Mucosa of descending colon (tissue), 3 donors: ENCODE measurements around the gene RFXANK. TPM values are rescaled to one million over a fixed set of nuclear protein-coding genes. Genes with fewer than 3 reads are reported as not detected.
"Not testable (repeated sequence)": the region's sequence is repeated elsewhere in the genome, so short reads cannot be mapped to it uniquely, and the experiment has no call there.

ENCODE experiments used
- ATAC-seq: fragments of 200-7000 bp; cut with Tn5 transposase; one replicate; pipeline ENCODE4 v1.9.1; 2020; ENCODE audit warnings: mild to moderate bottlenecking, moderate library complexity
- DNase-seq, 3 donors: peaks; one replicate each; pipeline ENCODE4 v3.0.0-alpha.2; 2020
- H3K36me3 ChIP-seq: fragments of 200-600 bp; one replicate; pipeline ENCODE4 v1.8.0; 2021; ENCODE audit warnings: low read depth, mild to moderate bottlenecking
- H3K4me1 ChIP-seq: fragments of 200-600 bp; one replicate; pipeline ENCODE4 v1.8.0; 2021; ENCODE audit warnings: low read depth, mild to moderate bottlenecking
- H3K4me3 ChIP-seq: fragments of 200-600 bp; one replicate; pipeline ENCODE4 v1.8.0; 2021; ENCODE audit warnings: mild to moderate bottlenecking
- H3K9me3 ChIP-seq: fragments of 200-600 bp; one replicate; pipeline ENCODE4 v1.8.0; 2021; ENCODE audit warnings: mild to moderate bottlenecking
- intact Hi-C, 2 donors: fragments of 100-400 bp; cut with DNase I in 1 of 2; cut with micrococcal nuclease in 1 of 2; formaldehyde crosslinking; loops; one replicate each; pipeline versions ENCODE4 v1.11.0 to v1.11.1; 2022; cut with DNase I, micrococcal nuclease
- total RNA-seq, 3 donors: library from RNA; stranded (reverse); fragmentation: NEBNext Ultra II Directional in 2 of 3; extraction: Animal tissue kit (Norgen Biotek cat#: 25700) in 2 of 3; gene quantifications; one replicate each; pipeline versions ENCODE4 v1.2.1 to v1.2.4, GENCODE V29; 2021 to 2023
- TF ChIP-seq, protein P1 (sequence below): fragments of 200-600 bp; IDR thresholded peaks from one replicate; pipeline ENCODE4 v1.8.0; 2022; ENCODE audit warnings: antibody characterized with exemption, mild to moderate bottlenecking
- donor health status: DM: no; HTN: no; CAD: no; lungs with moderate emphysema.
- donor health status: DM: no; HTN: no; CAD: no.
- donor health status: DM: no; HTN: yes; CAD: no.

The RFXANK gene
- total RNA-seq, 3 donors from 2014 or later, result 62.3 to 71.4 (median 64.9) TPM

DNA sequence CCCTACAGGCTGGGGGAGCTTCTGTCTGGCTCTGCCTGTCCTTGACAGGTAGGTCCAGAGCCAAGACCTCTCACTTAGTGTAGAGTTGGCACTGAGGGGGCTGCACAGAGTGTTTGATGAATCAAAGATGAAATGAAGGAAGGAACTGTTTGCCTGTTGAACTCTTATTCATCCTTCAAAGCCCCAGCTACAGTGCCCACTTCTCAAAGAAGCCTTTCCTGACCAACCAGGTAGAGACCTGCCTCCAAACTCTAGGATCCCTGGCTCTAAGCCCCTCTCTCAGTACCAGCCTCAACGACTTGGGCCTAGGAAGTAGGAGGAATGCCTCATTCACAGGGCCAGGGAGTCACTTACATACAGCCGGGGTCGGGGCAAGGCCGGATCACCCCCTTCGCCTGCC is 44.7 kb upstream of the RFXANK start:
- DNase-seq, result no peak
- Histone ChIP-seq H3K36me3 (no peaks in the 10 kb centered on the region), H3K4me1 (no peaks in the 10 kb centered on the region), H3K9me3 (no peaks in the 10 kb centered on the region), H3K4me3 (no peak overlapping the region)
- intact Hi-C loops, result no loop called here
- TF ChIP-seq, protein P1, sequence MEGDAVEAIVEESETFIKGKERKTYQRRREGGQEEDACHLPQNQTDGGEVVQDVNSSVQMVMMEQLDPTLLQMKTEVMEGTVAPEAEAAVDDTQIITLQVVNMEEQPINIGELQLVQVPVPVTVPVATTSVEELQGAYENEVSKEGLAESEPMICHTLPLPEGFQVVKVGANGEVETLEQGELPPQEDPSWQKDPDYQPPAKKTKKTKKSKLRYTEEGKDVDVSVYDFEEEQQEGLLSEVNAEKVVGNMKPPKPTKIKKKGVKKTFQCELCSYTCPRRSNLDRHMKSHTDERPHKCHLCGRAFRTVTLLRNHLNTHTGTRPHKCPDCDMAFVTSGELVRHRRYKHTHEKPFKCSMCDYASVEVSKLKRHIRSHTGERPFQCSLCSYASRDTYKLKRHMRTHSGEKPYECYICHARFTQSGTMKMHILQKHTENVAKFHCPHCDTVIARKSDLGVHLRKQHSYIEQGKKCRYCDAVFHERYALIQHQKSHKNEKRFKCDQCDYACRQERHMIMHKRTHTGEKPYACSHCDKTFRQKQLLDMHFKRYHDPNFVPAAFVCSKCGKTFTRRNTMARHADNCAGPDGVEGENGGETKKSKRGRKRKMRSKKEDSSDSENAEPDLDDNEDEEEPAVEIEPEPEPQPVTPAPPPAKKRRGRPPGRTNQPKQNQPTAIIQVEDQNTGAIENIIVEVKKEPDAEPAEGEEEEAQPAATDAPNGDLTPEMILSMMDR, result no peak
- ATAC-seq, result no peak

DNA sequence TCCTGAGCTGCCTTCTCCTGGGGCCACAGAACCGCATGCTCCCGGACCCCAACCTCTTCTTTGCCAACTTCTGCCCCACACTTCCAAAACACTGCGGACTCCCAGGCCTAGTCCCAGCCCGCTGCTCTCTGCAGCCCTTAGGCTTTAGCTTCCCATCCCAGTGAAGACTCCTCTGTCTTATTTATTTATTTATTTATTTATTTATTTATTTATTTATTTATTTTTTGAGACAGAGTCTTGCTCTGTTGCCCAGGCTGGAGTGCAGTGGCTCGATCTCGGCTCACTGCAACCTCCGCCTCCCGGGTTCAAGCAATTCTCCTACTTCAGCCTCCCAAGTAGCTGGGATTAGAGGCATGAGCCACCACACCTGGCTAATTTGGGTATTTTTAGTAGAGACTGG is 43.6 kb upstream of the RFXANK start:
- ATAC-seq, intact Hi-C loops, H3K4me1 ChIP-seq, H3K9me3 ChIP-seq, H3K36me3 ChIP-seq, DNase-seq, H3K4me3 ChIP-seq: not testable (repeated sequence)

DNA sequence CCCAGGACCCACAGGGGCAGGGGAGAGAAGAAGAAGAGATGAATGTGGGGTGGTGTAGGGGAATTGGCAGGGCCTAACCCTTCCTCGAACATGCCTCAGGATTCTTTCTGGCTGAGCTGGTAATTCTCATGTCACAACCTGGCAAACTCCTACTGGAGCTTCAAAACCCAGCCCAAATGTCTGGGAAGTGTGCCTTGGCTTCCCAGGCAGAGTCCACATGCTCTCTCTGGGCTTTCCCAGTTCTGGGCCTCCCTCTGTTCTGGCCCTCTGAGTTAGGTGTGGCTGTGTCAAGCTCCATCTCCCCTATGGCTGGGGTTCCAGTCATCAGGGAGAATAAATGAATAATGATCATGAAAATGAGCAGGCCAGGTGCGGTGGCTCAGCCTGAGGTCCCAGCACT is 42.6 kb upstream of the RFXANK start:
- TF ChIP-seq, protein P1, result no peak
- no peak for DNase-seq
- no peaks in the 10 kb centered on the region for H3K9me3 ChIP-seq
- no peaks in the 10 kb centered on the region for H3K36me3 ChIP-seq
- ATAC-seq, result no peak
- intact Hi-C loops, result no loop called here
- no peak overlapping the region for H3K4me3 ChIP-seq
- no peaks in the 10 kb centered on the region for H3K4me1 ChIP-seq

GRCh38 chr19:19151418-19151817 is 40.6 kb upstream of the RFXANK start:
- TF ChIP-seq, protein P1, result no peak
- Histone ChIP-seq H3K36me3 (no peaks in the 10 kb centered on the region), H3K4me1 (no peaks in the 10 kb centered on the region), H3K9me3 (no peaks in the 10 kb centered on the region), H3K4me3 (no peak overlapping the region)
- ATAC-seq (peak; percentile 22), DNase-seq (no peak)
- intact Hi-C loops, result no loop called here

DNA sequence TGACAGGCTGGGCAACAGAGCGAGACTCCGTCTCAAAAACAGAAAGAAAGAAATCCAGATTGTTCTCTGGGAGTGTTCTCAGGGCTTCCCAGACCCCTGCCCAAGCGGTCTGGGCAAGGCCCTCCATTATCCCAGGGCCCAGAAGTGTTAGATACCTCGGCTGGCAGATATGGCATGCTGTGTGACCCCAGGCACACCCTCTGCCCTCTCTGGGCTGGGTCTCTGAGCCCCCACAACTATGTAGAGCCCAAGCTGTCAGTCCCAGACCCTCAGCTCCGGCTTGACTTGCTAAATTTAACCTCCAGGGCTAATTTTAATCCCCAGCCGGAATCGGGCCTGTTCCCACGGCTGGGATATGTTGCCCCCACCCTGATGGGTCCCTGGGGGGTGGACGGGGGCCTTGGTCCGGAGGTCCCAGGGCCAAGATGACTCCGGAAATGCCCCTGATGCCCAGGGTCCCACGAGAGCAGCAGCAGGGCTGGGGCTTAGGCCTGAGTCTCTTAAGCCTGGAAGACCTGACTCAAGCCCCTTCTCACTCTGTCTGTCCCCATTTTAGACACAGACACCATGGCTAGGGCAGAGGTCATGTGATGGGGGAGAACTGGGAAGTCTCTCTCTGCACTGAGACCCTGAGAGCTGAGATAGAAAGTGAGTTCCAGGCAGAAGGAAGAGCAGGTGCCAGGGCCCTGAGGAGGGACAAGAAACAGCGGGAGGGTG is 39.2 kb upstream of the RFXANK start:
- intact Hi-C loops, result no loop called here
- Histone ChIP-seq H3K4me3 (no peak overlapping the region), H3K4me1 (no peaks in the 10 kb centered on the region), H3K9me3 (no peaks in the 10 kb centered on the region), H3K36me3 (no peaks in the 10 kb centered on the region)
- ATAC-seq (no peak), DNase-seq (no peak)
- TF ChIP-seq, protein P1, result no peak

- TF ChIP-seq, protein P1, result no peak
- Histone ChIP-seq H3K4me3 (no peak overlapping the region), H3K9me3 (no peaks in the 10 kb centered on the region), H3K36me3 (no peaks in the 10 kb centered on the region), H3K4me1 (no peaks in the 10 kb centered on the region)
- ATAC-seq (peak; percentile 19), DNase-seq (no peak)
- intact Hi-C loops, result no loop called here
Observed at GRCh38 chr19:19154768-19155494, 37.1 kb upstream of the RFXANK start.
